HG03139 (cell line): Measurements from ENCODE around the gene EGFL6.
"Not testable (repeated sequence)": the region's sequence is repeated elsewhere in the genome, so short reads cannot be mapped to it uniquely, and the experiment has no call there.

Experiments used
- ATAC-seq: cut with Tn5 transposase; IDR thresholded peaks from one replicate; pipeline ENCODE4 v1.9.1; 2021; ENCODE audit not compliant: unreplicated experiment

EGFL6 gene

GRCh38 chrX:13590207-13590606 is 20.8 kb downstream of the EGFL6 start:
- no peak for ATAC-seq

GRCh38 chrX:13590914-13591313 is 21.5 kb downstream of the EGFL6 start:
- no peak for ATAC-seq

- no peak for ATAC-seq
Observed at GRCh38 chrX:13597874-13598273, 28.5 kb downstream of the EGFL6 start.

- no peak for ATAC-seq
Observed at GRCh38 chrX:13598877-13599276, 29.5 kb downstream of the EGFL6 start.

- no peak for ATAC-seq
Observed at GRCh38 chrX:13599491-13599890, 30.1 kb downstream of the EGFL6 start.

- no peak for ATAC-seq
Observed at GRCh38 chrX:13605611-13606010, 36.2 kb downstream of the EGFL6 start.

GRCh38 chrX:13607331-13607995 is 38.1 kb downstream of the EGFL6 start:
- no peak for ATAC-seq

GRCh38 chrX:13607996-13608365 is 38.6 kb downstream of the EGFL6 start:
- no peak for ATAC-seq

DNA sequence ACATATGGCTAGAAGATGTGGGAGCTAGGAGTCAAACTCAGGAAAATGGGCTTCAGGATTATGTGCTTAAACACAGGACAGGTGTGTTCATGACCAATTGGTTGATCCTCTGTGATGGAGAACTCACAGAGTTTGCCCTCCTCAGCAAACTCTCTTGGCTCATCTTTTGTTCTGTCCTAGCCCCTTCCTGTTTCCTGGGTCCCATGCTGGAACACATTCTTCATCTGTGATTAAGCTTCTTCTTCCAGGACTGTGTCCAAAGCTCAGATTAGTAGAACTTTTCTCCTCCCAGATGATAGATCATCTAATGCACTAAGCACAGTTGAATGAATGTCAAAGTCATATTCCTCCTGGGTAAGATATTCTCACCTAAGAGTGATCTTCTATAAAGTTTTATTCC is 44.8 kb downstream of the EGFL6 start:
- ATAC-seq, result no peak

GRCh38 chrX:13620207-13620606 is 50.8 kb downstream of the EGFL6 start:
- ATAC-seq, result no peak

DNA sequence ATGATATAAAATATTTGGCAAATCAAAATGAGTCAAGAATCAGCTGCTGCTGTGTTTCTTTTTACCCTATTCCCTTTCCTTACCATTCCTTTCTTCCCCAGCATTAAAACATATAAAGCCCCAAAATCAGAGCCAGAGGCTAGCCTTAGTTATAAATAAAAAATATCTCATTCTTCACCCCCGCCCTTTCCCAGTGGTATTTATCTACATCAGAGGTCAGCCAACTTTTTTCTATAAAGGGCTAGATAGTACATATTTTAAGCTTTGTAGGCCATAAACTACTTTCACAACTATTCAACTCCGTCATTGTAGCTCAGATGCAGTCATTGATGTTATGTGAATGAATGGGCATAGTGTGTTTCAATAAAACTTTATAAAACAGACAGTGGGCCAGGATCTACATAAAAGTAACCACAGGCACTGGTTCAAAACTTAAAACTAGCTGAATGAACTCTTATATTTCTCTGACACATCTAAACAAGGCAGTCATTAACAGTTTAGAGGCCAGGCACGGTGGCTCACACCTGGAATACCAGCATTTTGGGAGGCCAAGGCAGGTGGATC is 53.1 kb downstream of the EGFL6 start:
- ATAC-seq, result no peak

GRCh38 chrX:13627306-13627705 is 57.9 kb downstream of the EGFL6 start:
- ATAC-seq, result no peak

DNA sequence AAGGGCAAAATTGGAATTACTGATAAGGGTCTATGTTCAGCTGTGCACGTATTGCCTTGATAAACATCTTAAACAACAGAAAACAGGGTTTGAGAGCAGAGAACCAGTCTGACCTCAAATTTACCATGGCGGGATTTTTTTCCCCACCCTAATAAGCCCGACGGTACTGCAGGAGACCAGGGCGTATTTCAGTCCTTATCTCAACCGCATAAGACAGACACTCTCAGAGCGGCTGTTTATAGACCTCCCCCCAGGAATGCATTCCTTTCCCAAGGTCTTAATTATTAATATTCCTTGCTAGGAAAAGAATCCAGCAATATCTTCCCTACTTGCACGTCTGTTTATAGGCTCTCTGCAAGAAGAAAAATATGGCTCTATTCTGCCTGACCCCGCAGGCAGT is 67.8 kb downstream of the EGFL6 start:
- not testable (repeated sequence) for ATAC-seq

DNA sequence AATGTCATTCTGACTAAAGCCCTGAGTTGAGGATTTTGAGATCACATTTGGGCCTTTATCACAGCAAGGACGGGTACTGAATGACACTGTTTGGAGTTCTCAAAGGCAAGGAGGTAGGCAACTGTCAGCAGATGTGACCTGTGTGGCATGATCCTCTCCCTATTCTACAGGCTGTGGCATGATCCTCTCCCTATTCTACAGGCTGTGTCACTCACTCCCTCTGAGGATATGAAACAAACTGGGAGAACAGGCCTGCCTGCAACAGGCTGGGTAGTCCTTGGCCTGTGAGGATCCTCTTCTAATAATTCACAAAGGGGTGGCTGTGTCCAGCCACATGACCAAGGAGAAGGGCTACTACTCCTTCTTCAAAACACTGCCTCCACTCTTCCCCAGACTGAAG is 68.6 kb downstream of the EGFL6 start:
- no peak for ATAC-seq

- no peak for ATAC-seq
Observed at GRCh38 chrX:13638826-13639225, 69.4 kb downstream of the EGFL6 start.

DNA sequence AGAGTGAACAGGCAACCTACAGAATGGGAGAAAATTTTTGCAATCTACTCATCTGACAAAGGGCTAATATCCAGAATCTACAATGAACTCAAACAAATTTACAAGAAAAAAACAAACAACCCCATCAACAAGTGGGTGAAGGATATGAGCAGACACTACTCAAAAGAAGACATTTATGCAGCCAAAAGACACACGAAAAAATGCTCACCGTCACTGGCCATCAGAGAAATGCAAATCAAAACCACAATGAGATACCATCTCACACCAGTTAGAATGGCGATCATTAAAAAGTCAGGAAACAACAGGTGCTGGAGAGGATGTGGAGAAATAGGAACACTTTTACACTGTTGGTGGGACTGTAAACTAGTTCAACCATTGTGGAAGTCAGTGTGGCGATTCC is 72.3 kb downstream of the EGFL6 start:
- not testable (repeated sequence) for ATAC-seq

GRCh38 chrX:13645464-13646153 is 76.2 kb downstream of the EGFL6 start:
- no peak for ATAC-seq

- ATAC-seq, result no peak
Observed at GRCh38 chrX:13646154-13646549, 76.8 kb downstream of the EGFL6 start.

GRCh38 chrX:13647709-13648212 is 78.4 kb downstream of the EGFL6 start:
- ATAC-seq, result no peak

DNA sequence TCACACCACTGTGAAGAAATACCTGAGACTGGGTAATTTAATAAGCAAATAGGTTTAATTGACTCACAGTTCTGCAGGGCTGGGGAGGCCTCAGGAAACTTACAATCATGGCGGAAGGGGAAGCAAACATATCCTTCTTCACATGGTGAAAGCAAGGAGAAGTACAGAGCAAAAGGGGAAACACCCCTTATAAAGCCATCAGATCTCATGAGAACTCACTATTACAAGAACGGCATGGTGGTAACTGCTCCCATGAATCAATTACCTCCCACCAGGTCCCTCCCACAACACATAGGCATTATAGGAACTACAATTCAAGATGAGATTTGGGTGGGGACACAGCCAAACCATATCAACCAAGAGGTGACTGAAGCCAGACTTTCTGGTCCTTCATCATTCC is 78.9 kb downstream of the EGFL6 start:
- ATAC-seq, result not testable (repeated sequence)

- ATAC-seq, result no peak
Observed at GRCh38 chrX:13649838-13650237, 80.4 kb downstream of the EGFL6 start.

- ATAC-seq, result no peak
Observed at GRCh38 chrX:13650318-13650717, 80.9 kb downstream of the EGFL6 start.
